Trophoblast cell (in vitro differentiated cells and primary cell): Measurements from ENCODE around the gene EMILIN1.

Experiments used
- DNase-seq, 2 donors: peaks; one replicate each; pipeline ENCODE4 v3.0.0-alpha.2; 2016
- H2AFZ ChIP-seq: 2 replicates; pipeline ENCODE4 v1.6.1; 2013; ENCODE audit warnings: low read length, moderate library complexity, mild to moderate bottlenecking; ENCODE audit not compliant: insufficient read depth, poor library complexity
- H2AK5ac ChIP-seq: 2 replicates; pipeline ENCODE4 v1.6.1; 2013; ENCODE audit warnings: mild to moderate bottlenecking, low read length
- H2BK120ac ChIP-seq: 2 replicates; pipeline ENCODE4 v1.6.1; 2013; ENCODE audit warnings: low read length, mild to moderate bottlenecking, moderate library complexity; ENCODE audit not compliant: insufficient read depth, poor library complexity
- H2BK12ac ChIP-seq: 2 replicates; pipeline ENCODE4 v1.6.1; 2013; ENCODE audit warnings: mild to moderate bottlenecking, low read length, moderate library complexity
- H2BK5ac ChIP-seq: 2 replicates; pipeline ENCODE4 v1.6.1; 2013; ENCODE audit warnings: low read length, low read depth, moderate library complexity, mild to moderate bottlenecking; ENCODE audit not compliant: poor library complexity
- H3K14ac ChIP-seq: 2 replicates; pipeline ENCODE4 v1.6.1; 2013; ENCODE audit warnings: mild to moderate bottlenecking, low read length
- H3K18ac ChIP-seq: 2 replicates; pipeline ENCODE4 v1.6.1; 2013; ENCODE audit warnings: mild to moderate bottlenecking, low read length
- H3K23ac ChIP-seq: 2 replicates; pipeline ENCODE4 v1.6.1; 2013; ENCODE audit warnings: low read length
- H3K27ac ChIP-seq: 2 replicates; pipeline ENCODE4 v1.5.1; 2013; ENCODE audit warnings: low read depth, mild to moderate bottlenecking, inconsistent platforms, low read length, moderate library complexity
- H3K27me3 ChIP-seq: 2 replicates; pipeline ENCODE4 v1.6.1; 2013; ENCODE audit warnings: inconsistent platforms, mild to moderate bottlenecking, low read length, moderate library complexity; ENCODE audit not compliant: insufficient read depth
- H3K36me3 ChIP-seq, 2 experiments: 1 replicate in 1 of 2; 2 replicates in 1 of 2; pipeline ENCODE4 v1.6.1; 2013; ENCODE audit warnings: low read length in 2 of 2, mild to moderate bottlenecking in 2 of 2, moderate library complexity in 1 of 2; ENCODE audit not compliant: insufficient read depth in 2 of 2, control insufficient read depth in 1 of 2
- H3K4ac ChIP-seq: 2 replicates; pipeline ENCODE4 v1.6.1; 2013; ENCODE audit warnings: low read depth, mild to moderate bottlenecking, low read length, moderate library complexity
- H3K4me1 ChIP-seq, 2 experiments: 1 replicate in 1 of 2; 2 replicates in 1 of 2; pipeline ENCODE4 v1.6.1; 2013; ENCODE audit warnings: low read length in 2 of 2, mild to moderate bottlenecking in 2 of 2, moderate library complexity in 1 of 2; ENCODE audit not compliant: insufficient read depth in 2 of 2, control insufficient read depth in 1 of 2
- H3K4me2 ChIP-seq: 2 replicates; pipeline ENCODE4 v1.6.1; 2013; ENCODE audit warnings: inconsistent platforms, mild to moderate bottlenecking, low read length, moderate library complexity
- H3K4me3 ChIP-seq: 2 replicates; pipeline ENCODE4 v1.5.1; 2013; ENCODE audit warnings: mild to moderate bottlenecking, low read depth, low read length, inconsistent platforms
- H3K79me1 ChIP-seq: one replicate; pipeline ENCODE4 v1.6.1; 2013; ENCODE audit warnings: low read length
- H3K79me2 ChIP-seq: 2 replicates; pipeline ENCODE4 v1.6.1; 2013; ENCODE audit warnings: low read length, mild to moderate bottlenecking; ENCODE audit not compliant: control insufficient read depth, insufficient read depth, poor library complexity
- H3K9ac ChIP-seq: 2 replicates; pipeline ENCODE4 v1.6.1; 2013; ENCODE audit warnings: mild to moderate bottlenecking, low read length
- H3K9me3 ChIP-seq: 2 replicates; pipeline ENCODE4 v1.6.1; 2013; ENCODE audit warnings: low read depth, mild to moderate bottlenecking, control low read depth, inconsistent platforms, low read length; ENCODE audit not compliant: insufficient read depth
- H4K12ac ChIP-seq: 2 replicates; pipeline ENCODE4 v1.6.1; 2013; ENCODE audit warnings: low read depth, mild to moderate bottlenecking, low read length, moderate library complexity
- H4K8ac ChIP-seq: 2 replicates; pipeline ENCODE4 v1.6.1; 2013; ENCODE audit warnings: low read depth, mild to moderate bottlenecking, low read length, moderate library complexity
- H4K91ac ChIP-seq: one replicate; pipeline ENCODE4 v1.6.1; 2013; ENCODE audit warnings: low read depth, mild to moderate bottlenecking, low read length, moderate library complexity
- WGBS: extraction: QIAGEN DNeasy Blood & Tissue Kit; methylation state at CpG from one replicate; pipeline ENCODE4 v1.1.7; 2013; ENCODE audit warnings: missing lambda C conversion rate; ENCODE audit not compliant: insufficient read length, insufficient coverage; ENCODE audit errors: extremely low coverage; 5-methylcytosine and 5-hydroxymethylcytosine counted together

The EMILIN1 gene

DNA sequence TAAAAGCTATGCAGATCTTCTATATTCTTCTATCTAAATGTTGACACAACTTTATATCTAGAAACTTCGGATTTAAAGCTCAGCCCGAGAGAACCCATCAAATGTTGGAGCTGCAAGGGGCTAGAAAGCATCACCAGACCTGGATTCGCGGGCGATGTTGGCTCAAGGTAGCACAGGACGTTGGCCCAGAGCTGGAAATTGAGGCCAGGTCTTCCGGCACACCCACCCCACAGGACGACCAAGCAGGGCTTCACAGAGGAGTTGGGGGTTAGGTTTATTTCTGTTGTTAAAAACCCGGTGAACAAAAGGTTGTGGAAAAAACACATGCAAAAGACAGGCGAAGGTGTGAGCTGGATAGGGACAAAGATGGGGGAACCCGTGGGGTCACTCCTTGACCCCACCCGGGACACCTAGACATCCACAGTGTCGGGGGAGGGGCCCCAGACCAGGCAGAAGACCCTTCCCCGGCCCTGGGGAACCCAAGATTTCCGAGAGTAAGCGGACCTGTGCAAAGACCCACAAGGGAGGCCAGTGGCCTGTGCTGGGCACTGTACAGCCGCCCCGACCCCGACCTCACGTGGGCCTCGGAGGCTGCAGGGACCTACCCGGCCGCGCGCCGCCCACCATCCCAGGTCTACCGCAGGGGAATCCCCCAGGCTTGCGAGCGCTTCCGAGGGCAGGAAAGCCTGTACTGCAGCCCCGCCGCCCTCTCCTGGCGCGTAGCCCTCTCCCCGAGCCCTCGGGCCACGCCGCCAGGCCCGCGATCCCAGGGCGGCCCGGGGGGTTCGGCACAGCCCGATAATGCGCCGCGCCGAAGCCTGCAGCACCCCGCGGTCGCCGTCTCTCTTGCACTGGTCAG, 28.8 kb upstream of the EMILIN1 start:
- no peaks in the 10 kb centered on the region for H3K27me3 ChIP-seq
- H2BK5ac ChIP-seq, result peak overlapping the region; percentile 37

DNA sequence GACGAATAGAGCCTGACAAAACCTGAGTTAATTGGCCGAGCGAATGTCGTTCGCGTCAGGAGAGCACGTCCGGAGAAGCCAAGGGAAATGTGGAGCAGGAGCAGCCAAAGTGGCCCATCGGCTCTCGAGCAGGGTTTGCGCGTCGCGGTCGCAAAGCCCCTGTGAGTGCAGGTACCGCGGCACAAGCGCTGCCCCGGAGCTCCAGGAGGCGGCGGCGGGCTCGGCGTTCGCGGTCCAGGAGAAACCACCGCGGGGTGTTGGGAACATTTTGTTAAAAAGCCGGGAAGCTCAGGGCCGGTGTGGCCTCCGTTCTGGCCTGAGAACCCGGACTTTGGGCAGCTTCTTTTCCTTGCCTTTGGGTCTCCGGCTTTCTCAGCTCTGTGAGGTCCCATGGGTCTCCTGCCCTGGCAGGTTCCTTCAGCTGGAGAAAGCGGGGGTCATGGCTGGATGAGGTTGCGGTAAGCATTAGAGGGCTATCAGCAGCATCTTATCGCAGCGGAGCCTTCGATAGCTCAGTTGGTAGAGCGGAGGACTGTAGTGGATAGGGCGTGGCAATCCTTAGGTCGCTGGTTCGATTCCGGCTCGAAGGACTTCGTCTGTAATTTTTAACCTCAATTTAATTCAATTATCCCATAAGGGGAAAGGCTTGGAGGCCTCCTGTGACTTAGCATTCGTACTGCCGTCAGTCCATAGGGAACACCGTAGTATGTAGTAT, 28.0 kb upstream of the EMILIN1 start:
- H3K27ac ChIP-seq, result peak overlapping the region; percentile 50
- H2BK12ac ChIP-seq, result no peak overlapping the region
- H2AK5ac ChIP-seq, result no peak overlapping the region
- peak overlapping the region; percentile 20 for H3K9ac ChIP-seq
- peak overlapping the region; percentile 77 for H3K4me3 ChIP-seq
- peak overlapping the region; percentile 39 for H4K12ac ChIP-seq
- peak overlapping the region; percentile 17 for H4K91ac ChIP-seq
- peak overlapping the region; percentile 23 for H3K14ac ChIP-seq
- H2AFZ ChIP-seq, result peak overlapping the region; percentile 53
- H3K4ac ChIP-seq, result no peak overlapping the region
- H3K9me3 ChIP-seq, result no peaks in the 10 kb centered on the region
- no CpG with 5 or more reads among the region's 48 CpGs for WGBS
- peak; percentile 93 to 96 for DNase-seq
- H3K4me1 ChIP-seq, result peaks cover 3 to 10% of the 10 kb centered on the region in 2 experiments
- H2BK120ac ChIP-seq, result peak overlapping the region; percentile 6
- H4K8ac ChIP-seq, result peak overlapping the region; percentile 15
- H3K79me2 ChIP-seq, result peaks cover 3% of the 10 kb centered on the region
- H2BK5ac ChIP-seq, result peak overlapping the region; percentile 37
- H3K27me3 ChIP-seq, result no peaks in the 10 kb centered on the region
- H3K23ac ChIP-seq, result no peak overlapping the region
- H3K79me1 ChIP-seq, result peaks cover 15% of the 10 kb centered on the region
- H3K4me2 ChIP-seq, result peak overlapping the region; percentile 69
- no peak overlapping the region for H3K18ac ChIP-seq
- peaks cover 13 to 22% of the 10 kb centered on the region in 2 experiments for H3K36me3 ChIP-seq

More for the DNA sequence above, 28.8 kb upstream of the EMILIN1 start:
- H3K18ac ChIP-seq, result no peak overlapping the region
- H3K4ac ChIP-seq, result no peak overlapping the region
- H3K4me2 ChIP-seq, result peak overlapping the region; percentile 69
- H4K8ac ChIP-seq, result peak overlapping the region; percentile 15
- peaks cover 3% of the 10 kb centered on the region for H3K79me2 ChIP-seq
- no peak overlapping the region for H3K23ac ChIP-seq
- H3K27ac ChIP-seq, result peak overlapping the region; percentile 50
- H2BK12ac ChIP-seq, result peak overlapping the region; percentile 75
- H3K9ac ChIP-seq, result peak overlapping the region; percentile 72
- peak overlapping the region; percentile 70 for H4K12ac ChIP-seq
- peak overlapping the region; percentile 17 for H4K91ac ChIP-seq
- WGBS, result no CpG with 5 or more reads among the region's 52 CpGs
- H3K4me3 ChIP-seq, result peak overlapping the region; percentile 77
- H3K14ac ChIP-seq, result peak overlapping the region; percentile 68
- no peaks in the 10 kb centered on the region for H3K9me3 ChIP-seq
- no peak overlapping the region for H2AK5ac ChIP-seq
- H2BK120ac ChIP-seq, result peak overlapping the region; percentile 6
- DNase-seq, result peak; percentile 47 to 68
- peaks cover 8 to 14% of the 10 kb centered on the region in 2 experiments for H3K36me3 ChIP-seq
- H3K4me1 ChIP-seq, result peaks cover 3 to 10% of the 10 kb centered on the region in 2 experiments
- H2AFZ ChIP-seq, result peak overlapping the region; percentile 53
- H3K79me1 ChIP-seq, result peaks cover 13% of the 10 kb centered on the region

DNA sequence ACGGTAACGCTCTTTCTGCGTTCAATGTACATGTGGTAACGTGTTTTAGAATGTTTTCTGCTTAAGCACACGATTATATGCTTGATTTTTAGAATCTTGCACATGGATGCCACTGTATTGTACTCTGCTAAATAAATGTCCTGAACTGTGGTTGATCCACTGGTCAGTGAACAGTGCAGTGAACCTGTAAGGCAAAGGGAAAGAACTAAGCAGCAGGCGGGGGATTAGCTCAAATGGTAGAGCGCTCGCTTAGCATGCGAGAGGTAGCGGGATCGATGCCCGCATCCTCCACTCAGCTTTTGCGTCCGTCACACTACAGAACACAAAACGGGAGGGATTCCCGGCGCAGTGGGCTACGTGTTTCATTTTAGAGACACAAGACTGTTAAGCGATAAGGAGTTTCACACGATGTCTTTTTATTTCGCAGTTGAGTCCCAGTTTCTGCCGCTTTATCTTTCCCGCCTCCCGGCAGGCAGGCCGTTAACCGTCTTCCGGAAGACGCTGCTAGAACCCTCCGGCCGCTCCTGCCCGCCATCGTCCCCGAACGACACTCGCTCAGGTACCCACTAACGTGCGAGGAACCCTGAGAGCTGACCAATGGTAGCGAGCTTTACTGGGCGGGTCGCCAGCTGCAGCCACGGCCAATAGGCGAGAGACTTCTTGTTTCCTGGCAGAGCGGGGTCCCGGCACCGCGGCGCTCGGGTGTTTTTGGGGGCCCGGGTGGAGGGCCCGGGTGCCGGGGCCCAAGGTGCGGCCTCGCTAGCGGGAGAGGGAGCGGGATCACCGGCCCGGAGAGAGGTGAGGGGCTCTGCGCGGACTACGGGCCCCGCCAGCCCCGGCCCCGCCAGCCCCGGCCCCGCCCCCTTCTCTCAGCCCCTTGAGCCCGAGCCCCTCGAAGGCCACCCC, 27.2 kb upstream of the EMILIN1 start, which contains the start of gene AGBL5:
Gene AGBL5, plus strand, starts transcription at position 673 of the 906 bp plus-strand sequence. CDS start 1,291 bp downstream, outside the sequence.
- Histone ChIP-seq H2BK120ac (peak within 1 kb of the TSS; percentile 44), H2BK12ac (no peak within 1 kb of the TSS), H2AFZ (peak within 1 kb of the TSS; percentile 53), H3K79me2 (peaks cover 3% of the 10 kb centered on the region), H3K9me3 (no peaks in the 10 kb centered on the region), H2AK5ac (peak within 1 kb of the TSS; percentile 46), H3K4me1 (peaks cover 9 to 14% of the 10 kb centered on the region in 2 experiments), H3K4me2 (peak within 1 kb of the TSS; percentile 92), H3K9ac (peak within 1 kb of the TSS; percentile 94), H3K4ac (peak within 1 kb of the TSS; percentile 66), H3K23ac (no peak within 1 kb of the TSS), H3K36me3 (peaks cover 18 to 27% of the 10 kb centered on the region in 2 experiments), H3K27me3 (no peaks in the 10 kb centered on the region), H3K27ac (peak within 1 kb of the TSS; percentile 50), H2BK5ac (peak within 1 kb of the TSS; percentile 15), H4K91ac (peak within 1 kb of the TSS; percentile 77), H3K18ac (peak within 1 kb of the TSS; percentile 77), H4K12ac (peak within 1 kb of the TSS; percentile 73), H4K8ac (peak within 1 kb of the TSS; percentile 89), H3K14ac (peak within 1 kb of the TSS; percentile 86), H3K4me3 (peak within 1 kb of the TSS; percentile 93), H3K79me1 (peaks cover 17% of the 10 kb centered on the region)
- peak; percentile 92 to 96 for DNase-seq
- no CpG with 5 or more reads among the region's 67 CpGs for WGBS
